GM23248 (cell line): ENCODE measurements around the gene PLCH1.

Experiments used
- EZH2 ChIP-seq: fragments of 200-600 bp; sonication (generic); IDR thresholded peaks from 2 replicates; pipeline ENCODE4 v1.6.1; 2018; ENCODE audit warnings: antibody characterized with exemption, mild to moderate bottlenecking; ENCODE audit not compliant: insufficient read depth, poor library complexity, severe bottlenecking
- EZH2phosphoT487 ChIP-seq: fragments of 200-600 bp; sonication (generic); IDR thresholded peaks from 2 replicates; pipeline ENCODE4 v1.6.1; 2018; ENCODE audit warnings: antibody characterized with exemption, moderate library complexity, mild to moderate bottlenecking, low read depth; ENCODE audit not compliant: insufficient read depth

DNA sequence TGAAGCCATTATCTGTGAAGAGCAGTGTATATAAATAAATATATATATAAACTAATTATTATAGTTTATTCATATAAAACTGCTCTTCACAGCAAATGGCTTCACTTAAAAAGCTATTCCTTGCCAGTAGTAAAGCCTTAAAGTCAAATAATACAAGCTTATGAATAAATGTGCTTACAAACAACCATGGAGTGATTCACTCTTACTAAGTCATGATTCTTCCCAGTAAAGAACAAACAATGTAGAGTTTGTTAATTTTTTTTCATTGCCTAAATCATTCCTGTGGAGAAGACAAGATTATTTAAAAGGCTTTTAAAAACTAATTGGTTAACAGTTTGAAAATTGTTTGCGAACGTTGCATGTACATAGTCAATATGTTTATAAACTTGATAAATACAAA is 140.7 kb downstream of the PLCH1 start:
- TF ChIP-seq EZH2 = no peak
- TF ChIP-seq EZH2phosphoT487 = no peak
